Skeletal muscle tissue (tissue), 4 donors: ENCODE measurements around the gene GMEB1. TPM values are rescaled to one million over a fixed set of nuclear protein-coding genes. Genes with fewer than 3 reads are reported as not detected.
A peak's percentile ranks its signal among the peaks of the same experiment; 100 is the strongest.
"Not testable (repeated sequence)": the region's sequence is repeated elsewhere in the genome, so short reads cannot be mapped to it uniquely, and the experiment has no call there.

ENCODE experiments used
- H3K27ac ChIP-seq: one replicate; pipeline ENCODE4 v1.7.0; 2013; ENCODE audit warnings: mild to moderate bottlenecking, low read depth, low read length, inconsistent platforms
- H3K27me3 ChIP-seq, 3 donors: one replicate each; pipeline ENCODE4 v1.7.0; 2013; ENCODE audit warnings: low read length in 3 of 3; ENCODE audit not compliant: control insufficient read depth in 3 of 3, insufficient read depth in 3 of 3
- H3K36me3 ChIP-seq, 3 donors: one replicate each; pipeline ENCODE4 v1.7.0; 2013; ENCODE audit warnings: low read length in 3 of 3; ENCODE audit not compliant: control insufficient read depth in 3 of 3, insufficient read depth in 3 of 3
- H3K4me1 ChIP-seq, 3 donors: one replicate each; pipeline ENCODE4 v1.7.0; 2013; ENCODE audit warnings: low read length in 3 of 3, mild to moderate bottlenecking in 3 of 3; ENCODE audit not compliant: control insufficient read depth in 3 of 3, insufficient read depth in 3 of 3
- H3K4me3 ChIP-seq, 3 donors: one replicate each; pipeline ENCODE4 v1.7.0; 2013; ENCODE audit warnings: low read length in 3 of 3
- H3K9ac ChIP-seq, 3 donors: one replicate each; pipeline ENCODE4 v1.7.0; 2013; ENCODE audit warnings: low read length in 3 of 3, mild to moderate bottlenecking in 3 of 3, moderate library complexity in 2 of 3, low read depth in 1 of 3
- H3K9me3 ChIP-seq, 3 donors: one replicate each; pipeline ENCODE4 v1.7.0; 2013; ENCODE audit warnings: low read length in 3 of 3; ENCODE audit not compliant: control insufficient read depth in 3 of 3
- total RNA-seq: library from RNA; depleted of rRNA; stranded (reverse); fragments of >200 nt; gene quantifications from one replicate; pipeline ENCODE4 v1.2.3, GENCODE V29; 2014
- donor health status: Osteomylitis.

GMEB1 gene
- total RNA-seq, 1 donor from 2014 or later: 4.7 TPM

DNA sequence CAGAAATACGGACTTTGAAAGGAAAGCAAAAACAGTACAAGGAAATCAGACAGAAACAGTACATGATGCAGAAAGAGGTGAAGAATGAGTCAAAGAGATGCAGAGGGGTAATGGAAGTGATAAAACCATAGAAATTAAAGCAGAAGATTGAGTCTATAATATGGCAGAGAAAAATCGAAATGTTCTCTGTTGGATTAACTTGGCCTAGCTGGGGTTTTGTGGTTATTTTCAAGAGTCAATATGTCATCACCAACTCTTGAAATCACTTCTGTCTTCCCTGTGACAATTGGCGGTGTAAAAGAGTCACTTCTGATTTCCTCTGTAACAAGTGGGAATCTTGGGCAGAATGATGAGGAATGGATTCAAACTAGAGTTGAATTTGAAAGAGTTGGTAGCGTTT, 75.6 kb downstream of the GMEB1 start:
- H3K27ac ChIP-seq: no peak overlapping the region
- peaks cover 34 to 43% (median 41%) of the 10 kb centered on the region in 3 donors for H3K36me3 ChIP-seq
- no peaks in the 10 kb centered on the region for H3K9me3 ChIP-seq
- no peak overlapping the region for H3K9ac ChIP-seq
- H3K4me3 ChIP-seq: no peak overlapping the region
- H3K27me3 ChIP-seq: no peaks in the 10 kb centered on the region
- peaks cover 16 to 35% (median 31%) of the 10 kb centered on the region in 3 donors for H3K4me1 ChIP-seq

DNA sequence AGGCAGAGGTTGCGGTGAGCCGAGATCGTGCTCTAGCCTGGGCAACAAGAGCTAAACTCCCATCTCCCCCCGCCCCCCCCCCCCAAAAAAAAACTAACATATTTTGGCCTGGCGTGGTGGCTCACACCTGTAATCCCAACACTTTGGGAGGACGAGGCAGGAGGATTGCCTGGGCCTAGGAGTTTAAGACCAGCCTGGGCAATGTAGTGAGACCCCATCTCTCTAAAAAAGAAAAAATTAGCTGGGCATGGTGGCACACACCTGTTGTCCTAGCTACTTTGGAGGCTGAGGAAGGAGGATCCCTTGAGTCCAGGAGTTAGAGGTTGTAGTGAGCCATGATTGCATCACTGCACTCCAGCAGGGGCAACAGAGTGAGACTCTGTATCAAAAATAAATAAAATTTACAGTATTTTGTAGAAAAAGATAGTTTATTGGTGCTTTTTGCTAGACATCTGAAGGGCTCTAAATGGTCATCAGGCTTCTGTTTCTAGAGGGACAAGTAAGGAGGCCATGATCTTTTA, 77.1 kb downstream of the GMEB1 start:
- Histone ChIP-seq H3K27me3 (no peaks in the 10 kb centered on the region), H3K9ac (no peak overlapping the region), H3K36me3 (peaks cover 30 to 37% (median 33%) of the 10 kb centered on the region in 3 donors), H3K27ac (no peak overlapping the region), H3K9me3 (no peaks in the 10 kb centered on the region), H3K4me1 (peaks cover 10 to 29% (median 26%) of the 10 kb centered on the region in 3 donors), H3K4me3 (no peak overlapping the region)

GRCh38 chr1:28750330-28750729, 81.7 kb downstream of the GMEB1 start:
- peaks cover 0 to 4% (median under 1%) of the 10 kb centered on the region in 3 donors for H3K36me3 ChIP-seq
- H3K4me3 ChIP-seq: no peak overlapping the region
- H3K9me3 ChIP-seq: no peaks in the 10 kb centered on the region
- H3K9ac ChIP-seq: peak overlapping the region in 1 of 3 donors; percentile 12
- H3K27me3 ChIP-seq: no peaks in the 10 kb centered on the region
- H3K27ac ChIP-seq: no peak overlapping the region
- H3K4me1 ChIP-seq: peaks cover 17 to 48% (median 44%) of the 10 kb centered on the region in 3 donors

DNA sequence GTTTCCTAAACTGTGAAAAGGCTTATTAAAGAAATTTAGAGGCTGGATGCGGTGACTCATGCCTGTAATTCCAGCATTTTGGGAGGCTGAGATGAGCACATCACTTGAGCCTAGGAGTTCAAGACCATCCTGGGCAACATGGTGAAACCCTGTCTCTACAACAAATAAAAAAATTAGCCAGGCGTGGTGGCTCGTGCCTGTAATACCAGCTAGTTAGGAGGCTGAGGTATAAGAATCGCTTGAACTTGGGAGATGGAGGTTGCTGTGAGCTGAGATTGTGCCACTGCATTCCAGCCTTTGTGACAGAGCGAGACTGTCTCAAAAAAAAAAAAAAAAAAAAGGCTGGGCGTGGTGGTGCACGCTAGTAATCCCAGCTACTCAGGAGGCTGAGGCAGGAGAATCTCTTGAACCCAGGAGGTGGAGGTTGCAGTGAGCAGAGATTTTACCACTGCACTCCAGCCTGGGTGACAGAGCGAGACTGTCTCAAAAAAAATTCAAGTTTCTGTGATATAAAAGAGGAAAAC, 82.2 kb downstream of the GMEB1 start:
- not testable (repeated sequence) for H3K9me3 ChIP-seq, H3K4me3 ChIP-seq, H3K27ac ChIP-seq, H3K36me3 ChIP-seq, H3K9ac ChIP-seq, H3K27me3 ChIP-seq
- peaks cover 17 to 51% (median 48%) of the 10 kb centered on the region in 3 donors for H3K4me1 ChIP-seq

DNA sequence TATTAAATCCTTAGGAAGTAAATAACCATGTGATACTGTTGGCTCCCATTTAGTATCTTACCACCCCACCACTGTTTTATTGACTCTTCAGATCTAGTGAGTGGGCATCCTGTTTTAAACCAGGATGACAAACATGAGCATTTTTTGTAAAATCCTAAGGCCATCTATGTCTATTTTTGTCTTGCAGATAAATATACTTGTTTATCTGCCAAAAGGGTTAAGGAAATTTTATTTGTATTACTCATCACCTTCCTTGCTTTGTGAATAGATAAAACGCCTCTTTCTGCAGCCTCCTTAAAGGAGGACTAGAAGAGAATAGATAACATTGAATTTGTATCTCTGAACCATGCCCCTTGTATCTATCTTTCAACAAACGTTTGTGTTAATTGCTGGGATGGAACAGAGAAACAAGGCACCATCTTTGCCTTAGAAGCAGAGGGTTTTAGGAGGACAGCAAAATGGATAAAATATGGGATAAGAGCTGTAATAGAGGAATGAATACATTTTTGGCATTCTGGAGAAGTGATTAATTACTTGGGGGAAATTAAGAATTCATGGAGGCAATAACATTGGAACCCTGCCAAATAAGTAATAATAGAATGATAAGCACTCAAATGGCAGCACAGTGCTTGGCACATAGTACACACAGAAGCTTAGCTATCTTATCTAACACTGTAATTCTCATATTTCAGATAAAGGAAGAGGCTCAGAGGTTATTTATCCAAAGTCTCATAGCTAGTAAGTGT, 82.9 kb downstream of the GMEB1 start:
- no peaks in the 10 kb centered on the region for H3K9me3 ChIP-seq
- no peak overlapping the region for H3K9ac ChIP-seq
- H3K4me1 ChIP-seq: peaks cover 17 to 51% (median 47%) of the 10 kb centered on the region in 3 donors
- no peak overlapping the region for H3K27ac ChIP-seq
- H3K36me3 ChIP-seq: peaks cover 0 to 4% (median 0%) of the 10 kb centered on the region in 3 donors
- no peaks in the 10 kb centered on the region for H3K27me3 ChIP-seq
- no peak overlapping the region for H3K4me3 ChIP-seq

GRCh38 chr1:28755701-28756100, 87.1 kb downstream of the GMEB1 start:
- Histone ChIP-seq H3K9me3 (no peaks in the 10 kb centered on the region), H3K27ac (no peak overlapping the region), H3K36me3 (peaks cover 0 to 6% (median 0%) of the 10 kb centered on the region in 3 donors), H3K9ac (peak overlapping the region in 1 of 3 donors; percentile 15), H3K4me1 (peaks cover 20 to 55% (median 41%) of the 10 kb centered on the region in 3 donors), H3K27me3 (no peaks in the 10 kb centered on the region), H3K4me3 (no peak overlapping the region)

DNA sequence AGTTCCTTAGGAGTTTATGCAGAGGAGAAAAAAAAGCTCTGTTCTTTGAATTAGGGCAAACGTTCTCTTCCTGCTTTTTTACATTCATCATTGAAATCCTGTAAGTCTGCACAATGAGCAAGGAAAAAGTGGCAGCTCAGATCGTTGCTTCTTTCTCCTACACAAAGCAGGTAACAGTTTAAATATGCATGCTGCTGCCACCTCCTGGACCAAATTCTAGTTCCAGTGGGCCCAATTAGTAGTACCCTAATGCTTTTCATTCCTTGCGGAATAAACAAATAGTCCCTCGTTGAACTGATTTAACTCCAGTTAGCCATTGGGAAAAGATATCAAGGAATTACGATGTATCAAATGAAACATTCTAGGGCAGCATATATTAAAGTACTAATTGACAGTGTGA, 88.3 kb downstream of the GMEB1 start:
- Histone ChIP-seq H3K27ac (no peak overlapping the region), H3K4me1 (peaks cover 20 to 47% (median 35%) of the 10 kb centered on the region in 3 donors), H3K9me3 (no peaks in the 10 kb centered on the region), H3K36me3 (peaks cover 0 to 6% (median 0%) of the 10 kb centered on the region in 3 donors), H3K27me3 (no peaks in the 10 kb centered on the region), H3K4me3 (no peak overlapping the region), H3K9ac (no peak overlapping the region)

DNA sequence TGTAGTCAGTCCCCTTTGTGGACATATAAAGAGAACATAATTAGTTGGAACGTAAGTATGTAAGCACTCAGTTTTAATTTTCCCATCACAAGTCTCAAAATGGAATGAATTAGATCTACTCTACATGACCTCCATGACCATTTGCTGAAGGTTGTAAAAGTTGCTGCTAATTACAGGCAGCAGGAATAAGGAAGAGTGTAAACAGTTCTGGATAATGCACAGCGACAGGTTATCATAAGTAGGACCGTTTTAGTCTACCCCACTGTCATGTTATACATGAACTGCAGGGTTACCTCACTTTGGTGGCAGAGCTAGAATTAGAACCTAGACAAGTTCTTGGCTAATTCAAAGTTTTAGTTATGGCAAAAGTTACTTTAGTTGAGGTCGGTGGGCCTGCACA, 89.8 kb downstream of the GMEB1 start:
- Histone ChIP-seq H3K36me3 (peaks cover 0 to 4% (median 0%) of the 10 kb centered on the region in 3 donors), H3K9me3 (no peaks in the 10 kb centered on the region), H3K9ac (no peak overlapping the region), H3K27ac (no peak overlapping the region), H3K4me3 (no peak overlapping the region), H3K27me3 (no peaks in the 10 kb centered on the region), H3K4me1 (peaks cover 24 to 43% (median 33%) of the 10 kb centered on the region in 3 donors)

DNA sequence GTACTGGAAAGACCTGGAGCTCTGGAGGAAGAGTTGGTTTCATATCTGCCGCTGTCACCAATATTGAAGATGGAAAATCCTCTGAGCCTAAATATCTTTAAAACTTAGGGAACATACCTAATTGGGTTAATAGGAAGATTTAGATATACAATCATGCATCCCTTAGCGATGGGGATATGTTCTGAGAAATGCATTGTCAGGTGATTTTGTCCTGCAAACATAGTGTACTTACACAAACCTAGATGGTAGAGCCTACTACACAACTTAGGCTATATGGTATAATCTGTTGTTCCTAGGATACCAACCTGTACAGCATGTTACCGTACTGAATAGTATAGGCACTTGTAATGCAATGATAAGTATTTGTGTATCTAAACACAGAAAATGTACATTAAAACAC, 90.7 kb downstream of the GMEB1 start:
- no peak overlapping the region for H3K4me3 ChIP-seq
- no peak overlapping the region for H3K9ac ChIP-seq
- peak overlapping the region; percentile 29 for H3K27ac ChIP-seq
- peaks cover 0 to 4% (median 0%) of the 10 kb centered on the region in 3 donors for H3K36me3 ChIP-seq
- no peaks in the 10 kb centered on the region for H3K9me3 ChIP-seq
- H3K4me1 ChIP-seq: peaks cover 21 to 36% (median 27%) of the 10 kb centered on the region in 3 donors
- H3K27me3 ChIP-seq: no peaks in the 10 kb centered on the region

- Histone ChIP-seq H3K9me3 (no peaks in the 10 kb centered on the region), H3K4me1 (peaks cover 12 to 17% (median 13%) of the 10 kb centered on the region in 3 donors), H3K4me3 (no peak overlapping the region), H3K9ac (no peak overlapping the region), H3K36me3 (peaks cover 0 to 4% (median 4%) of the 10 kb centered on the region in 3 donors), H3K27ac (no peak overlapping the region), H3K27me3 (no peaks in the 10 kb centered on the region)
Measured at GRCh38 chr1:28761189-28761588, 92.6 kb downstream of the GMEB1 start.
